HepG2 (cell line): ENCODE data around the gene XXYLT1. TPM values are rescaled to one million over a fixed set of nuclear protein-coding genes. Genes with fewer than 3 reads are reported as not detected.

ENCODE experiments used
- ATAC-seq: fragments of 200-7000 bp; cut with Tn5 transposase; 3 replicates; pipeline ENCODE4 v1.9.1; 2020; ENCODE audit warnings: mild to moderate bottlenecking, moderate library complexity
- BruUV-seq: library from RNA; stranded (reverse); fragments of 400-500 nt; replicated peaks from 2 replicates; lab custom pipeline; 2021; lab: Mats Ljungman, UMichigan
- CTCF ChIA-PET: fragments of 300-600 bp; formaldehyde crosslinking; extraction: SDS; loops from one replicate; lab custom pipeline; 2021; ENCODE audit warnings: low total read pairs, inconsistent platforms, low intra/inter-chr PET ratio; lab: Yijun Ruan, JAX
- POLR2A ChIA-PET: fragments of 350-600 bp; sonication (Branson Sonifier 250); formaldehyde crosslinking; loops from one replicate; lab custom pipeline; 2020; ENCODE audit warnings: antibody characterized with exemption, inconsistent platforms; lab: Yijun Ruan, JAX
- DNase-seq: peaks from one replicate; pipeline ENCODE4 v3.0.0-alpha.2; 2015; ENCODE audit warnings: low spot score
- FAIRE-seq: peaks from 3 replicates; lab custom pipeline; 2011; peaks lifted over from hg19 to GRCh38; lab: Jason Lieb, UNC
- H2AFZ ChIP-seq: one replicate; pipeline ENCODE4 v1.6.1; 2011; ENCODE audit warnings: low read length, inconsistent platforms
- H3K27ac ChIP-seq: fragments of 300-600 bp; 3 replicates; pipeline ENCODE4 v1.8.0; 2011; ENCODE audit warnings: mixed run types, mild to moderate bottlenecking, mixed read lengths, low read length, inconsistent platforms; ENCODE audit not compliant: insufficient read depth; ENCODE audit errors: extremely low read length
- H3K27me3 ChIP-seq, 2 experiments: fragments of 200-600 bp in 1 of 2; 2 replicates in 1 of 2; 3 replicates in 1 of 2; pipeline versions ENCODE4 v1.6.0 to v1.8.0; 2011; ENCODE audit warnings: low read length in 2 of 2, mild to moderate bottlenecking in 2 of 2, moderate library complexity in 2 of 2, inconsistent platforms in 1 of 2; ENCODE audit not compliant: insufficient read depth in 2 of 2, control insufficient read depth in 1 of 2
- H3K36me3 ChIP-seq, 2 experiments: fragments of 200-600 bp in 1 of 2; replicated peaks in 1 of 2; 2 replicates in 1 of 2; 3 replicates in 1 of 2; pipeline versions ENCODE4 v1.5.1 to v1.8.0; 2011; ENCODE audit warnings: low read length in 2 of 2, inconsistent platforms in 1 of 2; ENCODE audit not compliant: insufficient read depth in 2 of 2, control insufficient read depth in 1 of 2
- H3K4me1 ChIP-seq: 2 replicates; pipeline ENCODE4 v1.5.1; 2012; ENCODE audit warnings: low read length, inconsistent platforms; ENCODE audit not compliant: insufficient read depth
- H3K4me2 ChIP-seq: 2 replicates; pipeline ENCODE4 v1.6.0; 2011; ENCODE audit warnings: low read depth, low read length, inconsistent platforms
- H3K4me3 ChIP-seq, 3 experiments: fragments of 200-600 bp in 1 of 3; sonication (generic), shearing (Covaris generic) in 1 of 3; replicated peaks in 1 of 3; 2 replicates each; pipeline ENCODE4 v1.5.1; 2011 to 2016; ENCODE audit warnings: low read length in 3 of 3, inconsistent platforms in 2 of 3, low read depth in 2 of 3, mild to moderate bottlenecking in 2 of 3, control low read depth in 1 of 3, mixed read lengths in 1 of 3; ENCODE audit not compliant: insufficient read depth in 1 of 3
- H3K79me2 ChIP-seq: one replicate; pipeline ENCODE4 v1.6.1; 2011; ENCODE audit warnings: low read length, inconsistent platforms; ENCODE audit not compliant: insufficient read depth
- H3K9ac ChIP-seq: 2 replicates; pipeline ENCODE4 v1.6.0; 2011; ENCODE audit warnings: mild to moderate bottlenecking, low read depth, low read length, inconsistent platforms; ENCODE audit not compliant: insufficient read depth
- H3K9me3 ChIP-seq: 2 replicates; pipeline ENCODE4 v1.5.1; 2012; ENCODE audit warnings: mild to moderate bottlenecking, low read length
- H4K20me1 ChIP-seq: 2 replicates; pipeline ENCODE4 v1.6.0; 2011; ENCODE audit warnings: inconsistent platforms, mild to moderate bottlenecking, low read length, moderate library complexity; ENCODE audit not compliant: insufficient read depth
- ATF7-NPFF ChIP-seq: sonication (generic); formaldehyde crosslinking; IDR thresholded peaks from 2 replicates; pipeline ENCODE4 v1.8.1; 2023; ENCODE audit warnings: mild to moderate bottlenecking, low read depth, missing genetic modification reagents, moderate library complexity
- CENPX ChIP-seq: sonication (generic); formaldehyde crosslinking; IDR thresholded peaks from 2 replicates; pipeline ENCODE4 v1.9.0; 2021; ENCODE audit warnings: mild to moderate bottlenecking, missing genetic modification reagents, moderate library complexity
- HES4 ChIP-seq: sonication (generic); formaldehyde crosslinking; IDR thresholded peaks from 2 replicates; pipeline ENCODE4 v1.9.0; 2021; ENCODE audit warnings: mild to moderate bottlenecking, missing genetic modification reagents, borderline replicate concordance
- IRX3 ChIP-seq: sonication (generic); formaldehyde crosslinking; IDR thresholded peaks from 2 replicates; pipeline ENCODE4 v1.8.1; 2023; ENCODE audit warnings: mild to moderate bottlenecking, low read depth, missing genetic modification reagents, borderline replicate concordance
- TEAD3 ChIP-seq: optimal IDR thresholded peaks from 2 replicates; pipeline ENCODE3; 2016; ENCODE audit warnings: borderline replicate concordance
- ZNF180 ChIP-seq: sonication (generic); formaldehyde crosslinking; IDR thresholded peaks from 2 replicates; pipeline ENCODE4 v1.4.0; 2020; ENCODE audit warnings: low read depth, missing genetic modification reagents, borderline replicate concordance
- ZNF232 ChIP-seq: sonication (generic); formaldehyde crosslinking; IDR thresholded peaks from 2 replicates; pipeline ENCODE4 v1.4.0; 2020; ENCODE audit warnings: missing genetic modification reagents, borderline replicate concordance
- ZNF354B ChIP-seq: sonication (generic); formaldehyde crosslinking; IDR thresholded peaks from 2 replicates; pipeline ENCODE4 v1.8.0; 2022; ENCODE audit warnings: mild to moderate bottlenecking, missing genetic modification reagents
- ZNF724P ChIP-seq: sonication (generic); formaldehyde crosslinking; IDR thresholded peaks from 2 replicates; pipeline ENCODE4 v1.8.0; 2022; ENCODE audit warnings: missing genetic modification reagents, borderline replicate concordance
- WGBS: methylation state at CpG from one replicate; pipeline ENCODE4 v1.1.6; 2017; ENCODE audit warnings: low lambda C conversion rate; 5-methylcytosine and 5-hydroxymethylcytosine counted together
- in situ Hi-C: cut with HindIII; loops from 2 replicates; pipeline ENCODE4 v1.10.0; 2017; ENCODE audit warnings: low pct_unique_long_range_greater_than_20kb; ENCODE audit not compliant: extremely low pct_ligation_motif_present
- intact Hi-C: fragments of 100-400 bp; cut with micrococcal nuclease; formaldehyde crosslinking; loops from one replicate; pipeline ENCODE4 v1.10.0; 2022; ENCODE audit not compliant: unreplicated experiment
- polyA plus RNA-seq, 8 experiments: library from polyadenylated mRNA; depleted of rRNA in 3 of 8; stranded (reverse) in 7 of 8; unstranded in 1 of 8; fragments of >200 nt; fragmentation: Illumina TruSeq in 4 of 8; extraction: Trizol in 4 of 8; gene quantifications; 2 replicates each; pipeline versions ENCODE4 v1.2.1 to v1.2.3, GENCODE V29; 2011 to 2016; ENCODE audit warnings: low read depth in 4 of 8, missing spikeins in 1 of 8, mixed read lengths in 1 of 8; ENCODE audit not compliant: insufficient read depth in 1 of 8
- total RNA-seq, 5 experiments: library from RNA; depleted of rRNA; stranded (reverse); fragments of >200 nt; fragmentation: Illumina TruSeq; extraction: Trizol; gene quantifications; 2 replicates each; pipeline ENCODE4 v1.2.3, GENCODE V29; 2016; ENCODE audit warnings: low read depth in 1 of 5

Gene XXYLT1
- total and polyA plus RNA-seq, 2 of the 13 experiments (the other 11 are each of a cell fraction or from before 2014, with no cell fraction given): 17.7 to 19.0 TPM

DNA sequence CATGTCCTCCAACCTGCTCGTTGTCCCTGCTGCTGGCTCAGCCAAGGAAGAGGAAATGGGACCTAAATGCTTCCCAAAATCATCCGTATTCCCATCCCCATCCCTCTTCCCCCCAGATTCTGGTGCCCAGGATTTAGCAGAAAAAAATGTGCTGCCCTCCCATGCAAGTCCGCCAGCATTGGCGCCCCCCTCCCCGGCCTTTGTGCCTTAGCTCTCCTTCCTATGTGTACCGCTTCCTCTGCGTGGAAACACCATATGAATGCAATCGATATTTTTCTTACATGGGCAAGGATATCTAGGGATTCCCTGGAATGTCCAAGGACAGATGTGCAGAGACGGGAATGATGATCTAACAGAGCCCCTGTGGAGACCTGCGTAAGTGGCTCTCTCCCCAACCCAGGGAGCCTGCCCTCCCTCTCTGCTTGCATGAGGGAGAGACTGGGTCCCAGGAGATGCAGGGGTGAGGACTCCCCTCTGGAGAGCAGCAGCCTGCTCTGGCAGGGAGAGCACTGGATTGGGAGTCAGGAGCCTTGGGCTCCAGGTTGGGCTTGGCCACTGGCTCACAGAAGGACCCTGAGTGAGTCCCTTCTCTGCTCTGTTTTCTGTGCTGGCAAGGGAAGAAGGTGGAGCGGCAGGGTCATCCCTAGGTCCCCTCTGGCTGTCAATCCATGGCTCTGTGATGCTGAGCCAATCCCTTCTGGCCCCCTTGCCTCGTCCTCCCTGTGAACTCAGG, 227.2 kb downstream of the XXYLT1 start (continued):
- TF ChIP-seq ZNF354B (CRISPR knock-in tag): no peak
- no peak for TF ChIP-seq ATF7-NPFF
- TF ChIP-seq TEAD3: peak; percentile 32
- TF ChIP-seq ZNF180 (CRISPR knock-in tag): no peak

DNA sequence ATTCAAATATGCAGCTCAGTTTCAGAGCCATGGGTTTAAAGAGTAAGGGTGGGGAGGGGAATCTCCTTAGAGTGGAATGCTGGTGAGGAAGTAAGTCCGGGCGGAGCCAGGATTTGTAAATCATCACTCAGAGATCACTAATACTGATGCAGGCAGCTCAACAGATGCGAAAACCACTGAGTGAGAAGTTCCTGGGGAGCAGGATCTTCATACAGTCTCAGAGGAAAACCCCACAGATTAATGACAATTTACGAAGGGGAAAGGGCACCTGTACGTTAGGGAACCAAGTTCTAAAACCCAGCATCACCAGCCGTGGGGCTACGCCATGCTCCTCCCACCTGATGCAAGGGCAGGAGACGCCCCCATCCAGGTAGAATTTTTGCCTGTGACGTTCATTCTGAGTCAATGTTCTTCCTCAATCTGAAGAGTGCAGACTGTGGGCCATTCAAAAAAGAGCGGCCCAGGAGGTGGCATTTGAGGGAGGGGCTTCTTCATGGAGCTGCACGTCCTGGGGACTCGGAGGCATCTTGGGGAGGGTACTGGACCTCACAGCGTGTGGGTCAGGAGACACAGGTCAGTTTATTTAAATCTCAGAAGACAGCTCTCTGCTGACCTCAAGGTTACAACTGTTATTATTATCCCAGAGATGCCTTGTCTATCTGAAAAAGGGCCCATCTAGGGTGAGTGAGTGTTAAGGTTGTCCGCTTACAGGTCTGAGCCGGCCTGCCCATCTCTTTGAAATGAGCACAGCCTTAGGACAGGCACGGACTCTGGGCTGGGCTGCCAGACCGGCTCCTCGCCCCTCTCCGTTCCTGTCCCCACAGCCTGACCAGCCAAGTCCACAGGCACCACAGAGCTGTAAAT, 228.0 kb downstream of the XXYLT1 start:
- FAIRE-seq (no peak), DNase-seq (no peak), ATAC-seq (no peak)
- POLR2A ChIA-PET: no interaction called here
- TF ChIP-seq ZNF724P (CRISPR knock-in tag) (no peak), CENPX (no peak), ZNF232 (CRISPR knock-in tag) (no peak), HES4 (CRISPR knock-in tag) (no peak), IRX3 (CRISPR knock-in tag) (no peak)
- Histone ChIP-seq H2AFZ (no peak overlapping the region), H3K27ac (no peak overlapping the region), H3K4me1 (peaks cover 24% of the 10 kb centered on the region), H3K9me3 (no peaks in the 10 kb centered on the region), H3K4me3 (no peak overlapping the region), H3K4me2 (no peak overlapping the region), H3K9ac (no peak overlapping the region), H4K20me1 (no peaks in the 10 kb centered on the region), H3K36me3 (no peaks in the 10 kb centered on the region), H3K79me2 (no peaks in the 10 kb centered on the region), H3K27me3 (peaks cover 7 to 85% of the 10 kb centered on the region in 2 experiments; a peak in 4 of 5 replicates)
- 19% methylated on average over 14 of the region's 19 CpGs for WGBS
- CTCF ChIA-PET: no interaction called here
- intact Hi-C loops (no loop called here), in situ Hi-C loops (no loop called here)
- BruUV-seq: no TSS peak
